HG02759 (cell line): ENCODE data around the gene CEP295NL.
"Not testable (repeated sequence)": the region's sequence is repeated elsewhere in the genome, so short reads cannot be mapped to it uniquely, and the experiment has no call there.

Source experiments
- ATAC-seq: cut with Tn5 transposase; IDR thresholded peaks from one replicate; pipeline ENCODE4 v1.9.1; 2021; ENCODE audit warnings: mild to moderate bottlenecking, moderate library complexity; ENCODE audit not compliant: unreplicated experiment

The CEP295NL gene

DNA sequence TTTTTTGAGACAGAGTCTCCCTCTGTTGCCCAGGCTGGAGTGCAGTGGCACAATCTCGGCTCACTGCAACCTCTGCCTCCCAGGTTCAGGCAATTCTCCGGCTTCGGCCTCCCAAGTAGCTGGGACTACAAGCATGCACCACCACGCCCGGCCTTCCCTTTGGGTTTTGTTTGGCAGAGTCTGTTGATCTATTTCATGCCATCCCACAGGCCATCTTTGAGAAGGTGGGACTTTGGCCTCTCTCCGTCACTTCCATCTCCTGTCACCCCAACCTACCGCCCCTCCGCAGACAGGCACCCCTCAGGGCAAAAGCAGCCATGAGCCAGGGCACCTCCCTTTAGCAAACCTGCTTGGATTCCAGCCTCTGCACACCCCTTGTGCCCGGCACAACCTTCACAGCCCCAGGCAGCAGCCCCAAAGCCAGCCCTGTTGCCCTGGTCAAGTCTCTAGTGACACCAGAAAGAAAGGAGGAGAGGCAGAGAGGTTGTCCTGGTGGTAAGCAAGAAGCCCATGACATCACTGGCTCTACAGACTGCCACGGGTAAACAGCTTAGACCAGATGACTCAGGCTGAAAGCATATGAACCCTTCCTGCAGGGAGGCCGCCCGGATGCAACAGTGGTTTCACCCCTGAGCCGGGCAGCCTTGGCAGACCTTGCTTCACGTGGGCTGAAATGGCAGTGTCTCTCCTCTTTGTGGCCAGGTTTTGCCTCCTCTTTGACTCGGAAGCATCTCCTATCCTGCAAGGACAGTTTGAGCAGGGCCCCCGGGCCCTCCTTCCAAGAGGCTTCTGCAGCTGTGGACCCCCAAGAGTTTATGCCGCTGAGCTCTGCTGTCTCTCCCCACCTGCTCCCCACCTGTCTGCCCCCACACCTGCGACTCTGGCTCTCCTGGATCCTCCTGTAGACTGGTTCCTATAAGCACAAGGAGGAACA lies 30.3 kb upstream of the CEP295NL start:
- ATAC-seq = no peak

DNA sequence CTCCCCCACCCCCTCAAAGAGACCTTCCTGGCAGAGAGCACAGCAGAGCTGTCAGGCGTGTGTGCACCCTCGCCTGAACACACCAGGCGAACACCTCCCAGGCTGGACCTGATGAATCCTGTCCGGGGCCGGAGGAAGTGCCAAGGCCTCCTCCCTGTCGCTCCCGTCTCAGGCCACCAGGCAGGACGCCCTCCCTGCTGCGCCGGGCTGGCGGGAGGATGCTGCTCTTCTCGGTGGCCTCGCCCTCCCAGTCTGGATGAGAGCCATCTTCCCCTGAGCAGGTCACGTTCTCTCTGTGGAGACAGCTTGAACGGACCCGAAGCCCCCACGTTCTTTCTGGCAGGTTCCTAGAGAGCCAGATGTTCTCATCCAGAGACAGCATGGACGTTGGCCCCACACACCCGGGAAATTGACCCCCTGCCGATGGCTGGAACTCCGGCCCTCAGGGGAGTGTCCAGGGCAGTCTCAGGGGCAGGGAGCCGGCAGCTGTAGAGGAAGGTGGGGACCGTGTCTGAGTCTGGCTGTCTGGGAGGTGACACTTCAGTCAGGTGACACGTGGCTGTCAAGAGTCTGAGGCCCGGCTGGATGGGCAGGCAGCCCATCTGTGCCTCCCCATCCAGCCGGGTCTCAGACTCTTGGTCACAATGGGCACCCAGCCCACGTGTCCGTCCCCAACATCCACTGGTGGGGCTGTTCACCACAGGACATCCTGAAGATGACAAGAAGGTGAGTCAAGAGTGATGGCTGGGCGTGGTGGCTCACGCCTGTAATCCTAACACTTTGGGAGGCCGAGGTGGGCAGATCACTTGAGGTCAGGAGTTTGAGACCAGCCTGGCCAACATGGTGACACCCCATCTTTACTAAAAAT lies 27.1 kb upstream of the CEP295NL start:
- ATAC-seq = no peak

DNA sequence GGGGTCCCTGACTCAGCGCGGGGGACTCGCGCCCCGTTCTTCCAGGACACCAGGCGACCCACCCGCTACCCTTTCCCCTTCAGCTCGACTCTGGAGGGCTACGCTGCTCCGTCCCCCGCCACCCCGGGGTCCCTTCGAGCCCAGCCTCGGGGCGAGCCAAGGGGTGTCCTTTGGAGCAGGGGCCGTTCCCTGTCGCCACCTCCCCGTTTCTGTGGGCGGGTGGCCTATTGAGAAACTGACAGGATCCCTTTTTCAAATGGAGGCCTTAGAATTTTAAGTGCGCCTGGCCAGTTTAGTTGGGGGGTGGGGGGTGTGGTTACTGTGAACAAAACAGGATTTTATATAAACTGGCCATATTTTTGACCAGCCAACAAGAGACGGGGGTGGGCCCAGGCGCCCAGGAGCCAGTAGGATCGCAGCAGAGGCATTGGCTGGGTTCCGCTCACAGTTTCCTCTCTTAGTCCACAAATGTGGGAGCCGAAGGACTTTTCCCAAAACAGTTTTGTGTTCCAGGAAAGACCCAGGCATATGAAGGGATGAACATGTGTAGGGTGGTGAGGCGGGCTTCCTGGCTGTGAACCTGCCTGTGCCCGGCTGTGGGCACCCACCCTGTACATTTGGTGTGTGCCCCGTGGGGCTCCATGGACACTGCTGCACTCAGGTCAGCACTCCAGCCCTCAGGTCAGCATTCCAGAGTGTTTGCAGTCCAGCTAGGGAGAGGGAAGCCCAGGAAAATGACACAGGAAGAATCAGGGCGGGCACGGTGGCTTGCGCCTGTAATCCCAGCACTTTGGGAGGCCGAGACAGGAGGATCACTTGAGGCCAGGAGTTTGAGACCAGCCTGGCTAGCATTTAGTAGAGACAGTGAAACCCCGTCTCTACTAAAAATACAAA lies 22.9 kb upstream of the CEP295NL start:
- ATAC-seq = no peak

DNA sequence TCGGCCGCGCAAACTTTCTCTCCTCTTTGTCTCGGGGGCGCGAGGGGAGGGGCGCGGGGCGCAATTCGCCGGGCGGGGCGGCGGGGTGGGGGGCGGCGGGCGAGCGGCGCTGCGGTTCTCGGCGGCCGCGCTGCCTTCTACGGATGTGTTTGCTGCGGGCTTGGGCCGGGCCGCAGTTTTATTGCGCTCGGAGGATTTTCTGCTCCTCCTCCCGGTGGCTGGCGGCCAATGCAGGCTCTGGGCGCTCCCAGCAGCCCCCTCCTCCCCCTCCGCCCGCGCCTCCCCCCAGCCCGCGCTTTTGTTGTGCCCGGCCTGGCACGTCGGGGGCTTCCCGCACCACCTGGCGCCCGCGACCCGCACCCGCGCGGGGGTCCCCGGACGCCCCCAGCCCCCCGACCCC lies 22.2 kb upstream of the CEP295NL start, which contains the start of gene TIMP2:
Gene TIMP2 (minus strand): TSS at position 154 of the 400 bp plus-strand sequence. CDS start 299 bp downstream, outside the sequence.
- ATAC-seq = no peak

DNA sequence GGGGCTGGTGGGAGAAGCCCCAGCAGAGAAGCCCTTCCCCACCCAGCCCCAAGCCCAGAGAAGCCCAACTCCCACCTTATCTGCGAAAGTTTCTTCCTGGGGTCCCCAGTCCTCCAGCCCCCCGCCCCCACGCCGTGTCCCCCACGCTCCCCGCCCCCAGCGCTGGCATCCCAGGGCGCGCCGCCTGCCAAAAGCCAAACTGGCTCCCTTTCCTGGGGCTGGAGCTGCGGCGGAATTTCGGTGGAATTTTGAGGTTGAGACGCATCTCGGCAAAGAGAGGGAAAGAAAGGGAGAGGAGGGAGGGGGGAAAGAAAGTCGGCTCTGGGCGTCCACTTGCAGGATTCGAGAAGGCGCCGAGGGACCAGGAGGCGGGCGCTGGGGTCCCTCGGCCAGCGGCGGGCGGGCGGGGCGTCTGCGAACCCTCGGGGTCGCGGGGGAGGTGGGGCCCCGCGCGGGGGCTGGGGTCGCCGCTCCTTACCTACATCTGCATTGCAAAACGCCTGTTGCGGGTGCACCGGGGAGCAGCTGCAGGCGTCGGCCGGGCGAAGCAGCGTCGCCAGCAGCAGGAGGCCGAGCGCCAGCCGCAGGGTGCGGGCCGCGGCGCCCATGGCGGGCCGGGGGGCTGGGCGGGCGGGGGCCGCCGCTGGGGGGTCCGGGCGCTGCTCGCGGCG lies 21.6 kb upstream of the CEP295NL start:
- no peak for ATAC-seq

DNA sequence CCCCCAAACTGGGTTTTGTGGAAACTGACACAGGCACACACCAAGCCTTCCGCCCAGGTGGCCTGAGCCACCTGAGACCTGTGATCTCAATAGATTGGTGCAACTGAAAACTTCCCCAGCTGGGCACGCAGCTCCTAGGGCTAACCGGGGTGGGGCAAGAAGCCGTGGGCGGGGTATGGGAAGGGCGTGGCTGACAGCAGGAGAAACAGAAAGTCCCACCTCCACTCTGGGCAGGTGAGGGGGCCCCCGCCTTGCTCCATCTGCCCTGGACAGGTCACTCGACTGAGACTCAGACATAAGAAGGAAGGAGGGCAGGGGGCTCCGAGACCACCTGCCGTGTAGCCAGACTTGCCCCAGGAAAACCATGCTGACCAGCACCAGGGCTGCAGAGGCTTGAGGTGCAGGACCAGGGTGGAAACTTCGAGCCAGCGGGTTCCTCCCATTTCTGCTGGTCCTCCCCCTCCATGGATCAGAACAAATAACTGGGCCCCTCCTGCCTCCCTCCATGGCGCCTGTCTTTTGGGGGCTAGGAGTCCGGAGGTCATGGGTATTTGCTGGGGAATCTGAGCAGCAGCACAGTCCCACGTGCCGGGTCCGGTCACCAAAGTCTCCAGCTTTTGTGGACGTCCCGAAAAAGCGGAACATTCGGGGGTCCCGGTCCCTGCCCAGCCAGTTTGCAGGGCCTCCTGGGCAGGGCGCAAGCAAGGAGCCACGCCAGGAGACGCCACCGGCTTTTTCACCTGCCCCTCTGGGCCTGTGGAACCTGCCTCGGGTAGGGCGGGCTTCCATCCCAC lies 20.9 kb upstream of the CEP295NL start:
- ATAC-seq = no peak

DNA sequence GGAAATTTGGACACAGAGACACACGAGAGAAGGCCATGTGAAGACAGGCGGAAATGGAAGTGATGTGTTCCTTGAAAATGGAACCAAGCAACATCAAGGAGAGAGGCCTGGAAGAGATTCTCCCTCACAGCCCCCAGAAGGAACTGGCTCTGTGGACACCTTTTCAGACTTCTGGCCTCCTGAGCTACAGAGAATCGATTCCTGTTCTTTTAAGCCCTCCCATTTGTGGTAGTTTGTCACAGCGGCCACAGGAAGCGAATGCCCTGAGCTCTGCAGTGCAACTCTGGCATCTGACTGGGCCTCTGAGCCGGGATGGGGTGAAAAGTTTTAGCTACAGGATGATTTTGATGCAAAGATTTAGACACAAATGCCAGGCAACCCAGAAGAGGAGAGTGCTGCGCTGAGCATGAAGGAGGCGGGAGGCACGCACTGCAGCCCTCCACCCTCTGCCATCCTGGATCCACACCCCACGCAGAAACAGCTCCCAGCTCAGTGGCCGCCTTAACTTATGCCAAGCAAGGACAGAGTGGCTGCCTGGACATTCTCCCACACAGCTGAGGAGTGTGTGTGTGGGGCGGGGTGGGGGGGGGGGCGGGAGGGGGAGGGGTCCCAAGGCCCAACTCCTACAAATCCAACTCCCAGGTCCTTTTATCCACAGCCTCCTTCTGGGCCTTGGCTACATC lies 20.0 kb upstream of the CEP295NL start:
- no peak for ATAC-seq

DNA sequence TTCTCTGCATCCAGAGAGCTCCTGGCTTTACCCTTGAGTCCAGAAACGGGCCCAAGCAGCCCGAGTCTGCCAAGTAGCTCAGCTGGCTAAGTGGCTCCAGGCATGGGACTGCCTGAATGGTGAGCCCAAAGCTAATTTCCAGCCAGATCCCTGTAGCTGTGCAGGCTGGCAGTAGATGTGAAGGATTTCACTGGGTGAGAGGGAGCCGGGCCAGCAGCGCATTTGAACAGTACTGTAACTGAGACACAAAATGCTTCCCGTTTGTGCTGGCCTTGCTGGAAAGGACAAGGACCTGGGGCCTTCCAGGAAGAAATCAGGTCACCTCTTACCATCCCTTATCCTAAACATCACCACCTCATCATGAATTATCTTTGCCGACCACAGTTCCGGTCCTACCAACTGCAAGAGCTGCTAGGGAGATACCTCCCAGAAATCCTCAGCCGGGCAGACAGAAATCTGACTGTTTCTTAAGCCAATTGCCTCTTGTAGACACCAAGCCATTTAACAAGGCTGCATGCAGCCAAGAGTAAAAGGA lies 18.5 kb upstream of the CEP295NL start:
- no peak for ATAC-seq

DNA sequence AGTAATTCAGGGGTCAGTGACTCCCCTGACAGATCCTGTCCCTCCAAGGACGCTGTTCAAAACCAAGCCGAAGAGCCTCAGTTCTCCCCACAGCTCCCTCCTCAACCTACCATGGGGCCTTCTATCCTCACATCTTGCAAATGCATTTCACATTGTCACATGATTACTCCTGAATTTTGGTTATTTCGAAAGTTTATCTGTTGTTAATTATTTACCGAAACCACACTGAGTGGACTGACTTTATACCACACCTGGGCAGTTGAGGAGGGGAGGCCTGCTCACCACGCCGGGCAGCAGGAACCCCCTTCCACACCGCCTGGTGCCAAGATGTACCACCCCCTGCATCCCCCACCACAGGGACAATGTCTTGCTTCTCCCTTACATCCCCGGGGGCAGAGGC lies 17.5 kb upstream of the CEP295NL start:
- no peak for ATAC-seq

DNA sequence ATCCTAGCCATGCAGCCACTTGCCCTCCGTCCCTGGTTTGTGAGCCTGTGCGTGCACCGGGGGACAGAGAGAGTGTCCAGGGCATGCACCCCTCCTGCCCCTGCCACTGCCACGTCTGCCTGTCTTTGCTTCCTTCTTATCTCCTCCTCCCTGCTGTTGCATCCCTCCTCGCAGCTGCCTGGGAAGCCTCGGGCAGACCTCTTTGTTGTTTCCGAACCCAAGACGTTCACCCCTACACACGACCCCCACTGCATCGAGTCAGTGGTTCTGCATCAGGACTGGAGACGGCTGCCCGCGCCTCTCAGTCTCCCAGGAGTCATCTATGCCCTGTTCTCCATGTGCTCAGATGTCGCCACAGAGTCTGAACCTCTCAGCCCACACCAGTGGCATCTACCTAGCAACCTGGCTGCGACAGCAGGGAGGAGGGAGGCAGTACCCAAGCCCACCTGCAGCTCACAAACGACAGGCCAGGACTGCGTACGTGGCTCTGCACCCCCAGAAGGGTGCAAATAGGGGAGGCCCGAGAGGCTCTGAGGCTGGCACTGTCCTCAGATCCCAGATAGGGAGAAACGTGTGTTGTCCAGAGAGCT lies 17.0 kb upstream of the CEP295NL start:
- ATAC-seq = no peak

DNA sequence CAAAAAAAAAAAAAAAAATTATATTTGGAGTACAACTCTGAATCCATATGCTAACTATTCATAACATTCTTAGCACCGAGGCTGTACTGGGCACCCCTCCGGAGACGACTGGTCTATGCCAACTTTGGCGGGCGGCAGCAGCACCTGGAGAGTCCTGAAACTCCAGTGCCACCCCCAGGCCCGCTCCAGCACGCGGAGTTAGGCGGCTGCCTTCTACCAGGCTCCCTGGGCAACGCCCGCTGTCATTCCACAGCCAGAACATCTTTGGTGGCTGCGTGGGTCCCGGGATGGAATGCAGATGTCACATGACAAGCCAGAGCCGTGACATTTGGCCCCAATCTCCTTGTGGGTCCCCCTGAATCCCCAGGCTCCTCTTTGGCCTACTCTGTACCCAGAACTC lies 16.0 kb upstream of the CEP295NL start:
- no peak for ATAC-seq

DNA sequence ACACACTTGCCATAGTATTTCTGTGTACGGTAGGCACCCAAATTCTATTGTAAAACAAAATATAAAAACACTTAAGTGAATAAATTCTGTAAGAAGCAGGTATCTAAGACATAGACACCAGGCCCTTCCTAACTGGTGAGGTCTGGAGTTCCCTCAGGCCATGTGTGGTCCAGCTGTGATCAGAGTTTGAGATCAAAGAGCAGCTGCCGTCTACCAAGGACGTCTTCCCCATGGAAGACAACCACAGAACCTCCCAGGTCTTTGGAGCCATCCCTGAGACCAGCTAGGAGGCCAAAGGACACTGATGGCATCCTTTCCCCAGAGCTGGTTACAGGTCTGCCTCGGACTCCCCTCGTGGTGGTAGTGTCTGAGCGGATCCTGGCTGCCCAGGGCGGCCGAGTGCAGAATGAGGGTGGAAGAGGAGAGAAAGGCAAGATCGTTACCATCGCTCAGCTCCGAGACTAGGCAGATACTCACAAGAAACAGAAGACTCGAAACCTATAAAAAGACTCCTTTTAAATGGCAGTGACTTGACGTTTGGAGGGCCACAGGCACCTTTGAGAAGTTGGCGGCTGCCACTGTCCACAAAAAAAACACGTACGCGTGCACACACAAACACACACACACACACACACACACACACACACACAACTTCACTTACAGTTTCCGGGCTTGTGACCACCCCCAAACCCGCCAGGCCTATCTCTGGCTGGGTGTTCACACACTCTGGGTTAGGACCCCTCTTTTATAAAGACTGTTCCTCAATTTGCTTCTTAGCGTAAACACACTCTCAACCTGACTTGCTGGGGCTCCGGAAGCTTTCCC lies 14.7 kb upstream of the CEP295NL start:
- no peak for ATAC-seq

DNA sequence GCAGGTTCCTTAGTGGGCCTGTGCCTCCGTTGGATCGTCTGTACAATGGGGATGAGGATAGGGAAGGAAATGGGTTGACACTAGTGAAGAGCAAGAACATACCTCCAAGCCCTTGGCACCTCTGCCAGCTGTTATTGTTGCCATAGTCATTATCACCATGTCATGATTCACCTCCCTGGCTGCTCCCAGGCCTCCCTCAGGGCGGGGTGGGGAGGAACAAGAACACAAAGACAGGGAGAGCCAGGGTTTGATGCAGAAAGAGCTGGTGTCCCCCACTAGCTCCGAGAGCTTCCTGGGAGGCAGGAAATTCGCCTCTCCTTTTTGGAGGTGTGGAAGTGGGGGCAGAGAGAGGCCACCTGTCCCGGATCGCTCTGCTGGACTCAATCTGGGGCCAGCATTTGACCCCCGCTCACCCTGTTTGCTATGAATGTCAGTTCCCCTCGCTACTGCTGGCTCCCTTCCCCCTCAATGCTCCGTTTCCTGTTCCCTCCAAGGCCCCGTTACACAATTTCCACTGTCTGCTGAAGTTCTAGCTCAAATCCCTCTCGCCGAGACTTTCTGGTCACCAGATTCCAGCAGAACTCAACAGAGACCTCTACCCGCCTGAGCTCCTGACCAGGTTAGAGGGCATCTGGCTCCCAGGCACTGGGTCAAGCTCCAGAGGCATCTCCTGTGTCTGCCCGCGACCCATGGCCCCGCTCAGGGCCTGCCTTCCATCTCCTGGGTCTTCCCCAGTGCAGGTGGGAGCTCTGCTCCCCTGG lies 13.1 kb upstream of the CEP295NL start:
- ATAC-seq = no peak

DNA sequence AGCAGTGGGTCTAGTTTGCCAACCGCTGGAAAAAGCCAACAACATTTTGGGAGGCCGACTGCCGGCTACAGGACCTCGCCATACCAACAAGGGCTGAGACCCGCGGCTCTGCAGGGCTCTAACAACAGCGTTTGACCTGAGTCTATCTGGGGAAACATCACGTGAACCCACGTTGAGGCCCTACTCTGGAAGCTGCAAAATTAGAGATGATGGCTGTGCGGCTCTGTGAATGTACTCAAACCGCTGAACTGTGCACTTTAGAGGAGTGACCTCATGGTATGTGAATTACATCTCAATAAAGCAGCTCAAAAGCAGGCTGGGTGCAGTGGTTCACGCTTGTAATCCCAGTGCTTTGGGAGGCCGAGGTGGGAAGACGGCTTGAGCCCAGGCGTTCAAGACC lies 10.1 kb upstream of the CEP295NL start:
- no peak for ATAC-seq

DNA sequence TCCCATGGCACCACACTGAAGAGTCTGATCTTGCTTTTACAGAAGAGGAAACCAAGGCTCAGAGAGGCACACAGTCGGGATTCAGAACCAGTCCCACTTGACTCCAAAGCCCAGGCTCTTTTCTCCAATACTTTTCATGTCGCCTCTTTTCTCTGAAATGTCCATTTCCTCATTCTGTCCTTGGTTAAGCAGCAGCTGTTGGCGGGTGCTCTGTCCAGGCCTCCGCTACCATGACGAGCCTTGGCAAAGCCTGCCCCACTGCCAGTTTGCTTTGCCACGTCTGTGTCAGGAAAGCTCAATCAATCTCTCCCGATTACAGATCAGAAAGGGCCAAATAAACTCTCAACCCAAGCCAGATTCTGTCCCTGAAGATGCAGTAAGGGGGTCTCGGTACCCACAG lies 9.1 kb upstream of the CEP295NL start:
- no peak for ATAC-seq

DNA sequence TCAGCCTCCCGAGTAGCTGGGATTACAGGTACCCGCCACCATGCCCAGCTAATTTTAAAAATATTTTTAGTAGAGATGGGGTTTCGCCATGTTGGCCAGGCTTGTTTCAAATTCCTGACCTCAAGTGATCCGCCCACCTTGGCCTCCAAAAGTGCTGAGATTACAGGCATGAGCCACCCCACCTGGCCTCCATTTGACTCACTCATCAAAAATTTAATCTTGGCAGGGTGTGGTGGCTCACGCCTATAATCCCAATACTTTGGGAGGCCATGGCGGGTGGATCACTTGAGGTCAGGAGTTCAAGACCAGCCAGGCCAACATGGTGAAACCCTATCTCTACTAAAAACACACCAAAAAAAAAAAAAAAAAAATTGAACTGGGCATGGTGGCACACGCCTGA lies 8.5 kb upstream of the CEP295NL start:
- ATAC-seq = not testable (repeated sequence)
